BJ (cell line): ENCODE results near the gene AIMP1. TPM values are rescaled to one million over a fixed set of nuclear protein-coding genes. Genes with fewer than 3 reads are reported as not detected.
A peak's percentile ranks its signal among the peaks of the same experiment; 100 is the strongest.

Experiments used
- CTCF ChIA-PET: fragments of 350-600 bp; formaldehyde crosslinking; extraction: SDS; loops from one replicate; lab custom pipeline; 2021; ENCODE audit warnings: antibody characterized with exemption, inconsistent platforms; lab: Yijun Ruan, JAX
- POLR2A ChIA-PET: fragments of 300-600 bp; sonication (Branson Sonifier 250); formaldehyde crosslinking; extraction: SDS; loops from one replicate; lab custom pipeline; 2021; ENCODE audit warnings: antibody characterized with exemption; lab: Charles Lee
- DNase-seq: peaks from one replicate; pipeline ENCODE4 v3.0.0-alpha.2; 2011; ENCODE audit warnings: low read depth
- H3K27me3 ChIP-seq: 2 replicates; pipeline ENCODE4 v1.6.0; 2011; ENCODE audit warnings: low read length; ENCODE audit not compliant: control insufficient read depth, insufficient read depth
- H3K36me3 ChIP-seq: 2 replicates; pipeline ENCODE4 v1.5.1; 2011; ENCODE audit warnings: low read length; ENCODE audit not compliant: control insufficient read depth, insufficient read depth
- H3K4me3 ChIP-seq: 2 replicates; pipeline ENCODE4 v1.5.1; 2011; ENCODE audit warnings: low read depth, mild to moderate bottlenecking, control low read depth, low read length
- polyA plus RNA-seq: library from polyadenylated mRNA; depleted of rRNA; stranded (reverse); fragments of >200 nt; gene quantifications from 2 replicates; pipeline ENCODE4 v1.2.3, GENCODE V29; 2011
- TF ChIP-seq, protein P1 (sequence below): IDR thresholded peaks from 2 replicates; pipeline ENCODE4 v1.5.1; 2011; ENCODE audit warnings: low read depth, mild to moderate bottlenecking, control low read depth, inconsistent platforms, low read length, moderate library complexity; ENCODE audit not compliant: insufficient read depth

AIMP1 gene
- polyA plus RNA-seq, 1 experiment = 10.8 TPM

DNA sequence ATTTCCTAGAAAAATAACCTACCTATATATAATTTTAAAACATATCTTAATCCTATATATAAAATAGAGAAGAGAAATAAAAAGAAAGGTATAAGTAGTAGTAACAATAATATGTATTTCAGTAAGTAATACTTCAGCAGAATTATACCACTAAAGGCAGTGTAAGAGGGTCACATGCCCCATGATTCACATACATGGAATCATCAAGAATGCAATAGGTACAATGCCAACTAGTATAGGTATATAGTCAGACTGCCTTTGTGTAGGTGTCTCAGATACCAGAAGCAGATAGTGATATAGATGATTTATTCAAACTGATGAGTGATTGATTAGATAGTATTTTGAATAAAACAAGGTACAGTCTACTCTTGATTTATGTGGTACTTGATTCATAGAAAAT is 9.4 kb downstream of the AIMP1 start:
- ChIA-PET POLR2A (no interaction called here), CTCF (no interaction called here)
- TF ChIP-seq, protein P1, sequence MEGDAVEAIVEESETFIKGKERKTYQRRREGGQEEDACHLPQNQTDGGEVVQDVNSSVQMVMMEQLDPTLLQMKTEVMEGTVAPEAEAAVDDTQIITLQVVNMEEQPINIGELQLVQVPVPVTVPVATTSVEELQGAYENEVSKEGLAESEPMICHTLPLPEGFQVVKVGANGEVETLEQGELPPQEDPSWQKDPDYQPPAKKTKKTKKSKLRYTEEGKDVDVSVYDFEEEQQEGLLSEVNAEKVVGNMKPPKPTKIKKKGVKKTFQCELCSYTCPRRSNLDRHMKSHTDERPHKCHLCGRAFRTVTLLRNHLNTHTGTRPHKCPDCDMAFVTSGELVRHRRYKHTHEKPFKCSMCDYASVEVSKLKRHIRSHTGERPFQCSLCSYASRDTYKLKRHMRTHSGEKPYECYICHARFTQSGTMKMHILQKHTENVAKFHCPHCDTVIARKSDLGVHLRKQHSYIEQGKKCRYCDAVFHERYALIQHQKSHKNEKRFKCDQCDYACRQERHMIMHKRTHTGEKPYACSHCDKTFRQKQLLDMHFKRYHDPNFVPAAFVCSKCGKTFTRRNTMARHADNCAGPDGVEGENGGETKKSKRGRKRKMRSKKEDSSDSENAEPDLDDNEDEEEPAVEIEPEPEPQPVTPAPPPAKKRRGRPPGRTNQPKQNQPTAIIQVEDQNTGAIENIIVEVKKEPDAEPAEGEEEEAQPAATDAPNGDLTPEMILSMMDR = no peak
- no peak for DNase-seq
- H3K27me3 ChIP-seq = no peaks in the 10 kb centered on the region
- no peak overlapping the region for H3K4me3 ChIP-seq
- H3K36me3 ChIP-seq = no peaks in the 10 kb centered on the region

DNA sequence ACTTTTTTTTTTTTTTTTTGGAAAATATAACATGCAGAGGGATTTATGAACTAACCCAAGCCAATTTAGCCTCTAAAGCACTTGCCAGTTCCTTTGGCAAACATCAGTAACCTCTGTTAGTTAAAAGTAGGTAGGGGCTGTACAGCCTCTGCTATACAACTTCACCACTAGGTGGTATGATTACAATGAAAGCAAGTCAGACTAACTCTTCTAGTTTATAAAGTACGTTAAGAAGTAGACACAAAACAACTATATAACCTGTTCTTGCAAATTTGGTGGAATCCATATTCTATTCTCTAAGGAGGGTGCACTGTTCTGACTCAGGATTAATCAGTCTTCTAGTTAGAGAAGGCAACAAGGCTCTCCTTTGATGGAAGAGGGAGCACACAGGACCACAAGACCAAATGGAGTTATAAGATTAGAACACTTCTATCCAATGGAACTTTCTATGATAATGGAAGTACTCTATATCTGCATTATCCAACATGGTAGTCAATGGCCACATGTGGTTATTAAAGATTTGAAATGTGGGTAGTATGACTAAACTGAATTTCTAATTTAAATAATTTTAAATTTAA is 12.8 kb downstream of the AIMP1 start:
- Histone ChIP-seq H3K27me3 (no peaks in the 10 kb centered on the region), H3K36me3 (peaks cover under 1% of the 10 kb centered on the region; the same call in 1 of the 2 replicates), H3K4me3 (no peak overlapping the region)
- no peak for DNase-seq
- TF ChIP-seq, protein P1 = peak; percentile 74
- ChIA-PET POLR2A (interaction anchor here (0.7 kb wide), 1 partner anchor 154 kb away, joined by 5 read pairs; no protein-coding TSS in a partner anchor), CTCF (interaction anchor here (0.7 to 2.3 kb wide), 7 partner anchors 9 to 485 kb away, joined by 3 to 8 read pairs (median 3); no protein-coding TSS in a partner anchor)

- Histone ChIP-seq H3K27me3 (no peaks in the 10 kb centered on the region), H3K4me3 (no peak overlapping the region), H3K36me3 (peaks cover 8% of the 10 kb centered on the region)
- POLR2A ChIA-PET = interaction anchor here (0.9 kb wide), 1 partner anchor 12 kb away, joined by 7 read pairs; no protein-coding TSS in a partner anchor
- no peak for DNase-seq
- TF ChIP-seq, protein P1 = no peak
- CTCF ChIA-PET = interaction anchor here (1.0 kb wide), 1 partner anchor 36 kb away, joined by 6 read pairs; no protein-coding TSS in a partner anchor
These were observed 16.8 kb downstream of the AIMP1 start for GRCh38 chr4:106333186-106333585.

DNA sequence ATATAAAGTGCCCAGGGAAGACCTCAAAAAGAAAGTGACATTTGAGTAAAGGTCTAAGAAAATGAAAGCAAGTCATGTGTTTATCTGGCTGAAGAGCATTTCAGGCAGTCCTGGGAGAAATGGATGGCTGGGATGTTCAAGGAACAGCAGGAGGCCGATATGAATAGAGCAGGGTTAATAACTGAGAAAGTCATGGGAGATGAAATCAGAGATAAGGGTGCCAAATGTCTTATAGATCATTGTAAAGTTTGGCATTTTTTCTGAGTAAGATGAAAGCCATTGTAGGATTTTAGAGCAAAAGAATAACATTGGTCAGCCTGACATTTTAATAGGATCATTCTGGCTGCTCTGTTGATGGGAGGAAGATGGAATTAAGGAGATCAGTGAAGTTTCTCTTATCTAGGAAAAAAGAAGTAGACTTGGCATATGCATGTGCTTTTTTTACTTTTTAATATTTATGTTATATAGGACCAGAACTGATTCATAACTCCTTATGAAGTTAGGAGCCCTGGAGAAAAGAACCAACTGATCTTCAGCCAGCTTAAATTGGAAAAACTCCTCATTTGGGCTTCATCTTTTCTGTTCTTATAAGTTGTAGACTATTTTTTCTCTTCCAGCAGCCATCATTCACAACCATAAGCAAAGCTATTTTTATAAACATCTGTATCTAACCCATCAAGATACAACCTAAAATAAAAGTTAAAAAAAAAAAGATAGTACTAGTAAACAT is 18.6 kb downstream of the AIMP1 start:
- ChIA-PET POLR2A (no interaction called here), CTCF (interaction anchor here (0.7 kb wide), 1 partner anchor 17 kb away, joined by 3 read pairs; no protein-coding TSS in a partner anchor)
- TF ChIP-seq, protein P1 = no peak
- no peak for DNase-seq
- peaks cover 14% of the 10 kb centered on the region for H3K36me3 ChIP-seq
- H3K4me3 ChIP-seq = no peak overlapping the region
- no peaks in the 10 kb centered on the region for H3K27me3 ChIP-seq

GRCh38 chr4:106336618-106337017 is 20.3 kb downstream of the AIMP1 start:
- ChIA-PET POLR2A (no interaction called here), CTCF (no interaction called here)
- Histone ChIP-seq H3K36me3 (peaks cover 14% of the 10 kb centered on the region), H3K27me3 (no peaks in the 10 kb centered on the region), H3K4me3 (no peak overlapping the region)
- DNase-seq = no peak
- TF ChIP-seq, protein P1 = no peak
